ENCODE results near the gene NCBP2.

NCBP2 gene

GRCh38 chr3:196894557-196895295 lies 47.6 kb downstream of the NCBP2 start:
- TF ChIP-seq CTCF (IDR thresholded peaks at IDR 0.05; ENCODE audit: low read depth, low read length), result no peak
- no peak for DNase-seq (ENCODE audit: extremely low read depth, low read depth)

GRCh38 chr3:196889844-196890708 lies 52.3 kb downstream of the NCBP2 start:
- DNase-seq (ENCODE audit: extremely low read depth, low read depth), result no peak
- TF ChIP-seq CTCF (IDR thresholded peaks at IDR 0.05; ENCODE audit: low read depth, low read length), result no peak

GRCh38 chr3:196886144-196886543 lies 56.2 kb downstream of the NCBP2 start:
- DNase-seq (ENCODE audit: extremely low read depth, low read depth), result no peak
- TF ChIP-seq CTCF (IDR thresholded peaks at IDR 0.05; ENCODE audit: low read depth, low read length), result no peak

Measured in AG09319 (cell line).